Astrocyte of the cerebellum (primary cell): ENCODE results near the gene KCNJ6.

Source experiments
- DNase-seq: peaks from one replicate; pipeline ENCODE4 v3.0.0-alpha.2; 2011; ENCODE audit warnings: low read depth
- H3K4me3 ChIP-seq: 2 replicates; pipeline ENCODE4 v1.5.1; 2011; ENCODE audit warnings: mild to moderate bottlenecking, low read depth, low read length, moderate library complexity
- in situ Hi-C: cut with HindIII; loops from 2 replicates; pipeline ENCODE4 v1.10.0; 2017; ENCODE audit warnings: low sequenced_read_pairs
- TF ChIP-seq, protein P1 (sequence below): IDR thresholded peaks from 2 replicates; pipeline ENCODE4 v1.5.1; 2012; ENCODE audit warnings: low read length, low read depth, moderate library complexity, mild to moderate bottlenecking; ENCODE audit errors: missing control alignments

The KCNJ6 gene

DNA sequence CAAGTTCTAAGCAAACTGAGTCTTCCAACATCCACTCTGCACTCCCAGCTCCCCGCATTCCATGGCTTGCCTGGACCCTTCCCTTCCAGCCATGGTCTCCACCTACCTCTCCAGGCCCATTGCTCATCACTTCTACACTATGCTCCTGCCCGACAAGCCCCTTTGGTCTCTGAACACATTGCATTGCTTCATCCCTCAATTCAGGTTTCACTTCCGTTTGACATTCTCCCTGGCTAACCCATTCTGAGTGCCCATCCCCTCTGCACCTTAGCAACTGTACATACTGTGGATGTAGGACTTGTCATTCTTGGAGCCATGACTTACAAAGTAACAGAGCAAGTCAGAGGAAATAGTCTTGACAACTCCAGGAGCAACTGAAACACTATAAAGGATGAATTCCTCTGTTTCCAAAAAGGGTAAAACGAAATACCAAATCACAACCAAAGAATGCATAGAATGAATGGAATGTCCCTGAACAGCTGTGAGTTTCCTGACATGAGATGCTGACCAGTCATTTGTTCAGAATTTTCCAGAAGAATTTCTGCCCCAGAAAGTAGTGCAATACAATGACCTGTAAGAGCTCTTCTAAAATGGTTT lies 66.7 kb downstream of the KCNJ6 start:
- in situ Hi-C loops = loop anchor here (5.0 kb wide), 1 partner anchor 47 kb away; no protein-coding TSS in a partner anchor
- DNase-seq = peak; percentile 50
- TF ChIP-seq, protein P1, sequence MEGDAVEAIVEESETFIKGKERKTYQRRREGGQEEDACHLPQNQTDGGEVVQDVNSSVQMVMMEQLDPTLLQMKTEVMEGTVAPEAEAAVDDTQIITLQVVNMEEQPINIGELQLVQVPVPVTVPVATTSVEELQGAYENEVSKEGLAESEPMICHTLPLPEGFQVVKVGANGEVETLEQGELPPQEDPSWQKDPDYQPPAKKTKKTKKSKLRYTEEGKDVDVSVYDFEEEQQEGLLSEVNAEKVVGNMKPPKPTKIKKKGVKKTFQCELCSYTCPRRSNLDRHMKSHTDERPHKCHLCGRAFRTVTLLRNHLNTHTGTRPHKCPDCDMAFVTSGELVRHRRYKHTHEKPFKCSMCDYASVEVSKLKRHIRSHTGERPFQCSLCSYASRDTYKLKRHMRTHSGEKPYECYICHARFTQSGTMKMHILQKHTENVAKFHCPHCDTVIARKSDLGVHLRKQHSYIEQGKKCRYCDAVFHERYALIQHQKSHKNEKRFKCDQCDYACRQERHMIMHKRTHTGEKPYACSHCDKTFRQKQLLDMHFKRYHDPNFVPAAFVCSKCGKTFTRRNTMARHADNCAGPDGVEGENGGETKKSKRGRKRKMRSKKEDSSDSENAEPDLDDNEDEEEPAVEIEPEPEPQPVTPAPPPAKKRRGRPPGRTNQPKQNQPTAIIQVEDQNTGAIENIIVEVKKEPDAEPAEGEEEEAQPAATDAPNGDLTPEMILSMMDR = no peak

GRCh38 chr21:37848721-37849490 lies 67.4 kb downstream of the KCNJ6 start:
- H3K4me3 ChIP-seq = no peak overlapping the region
- no peak for DNase-seq
- in situ Hi-C loops = loop anchor here (5.0 kb wide), 1 partner anchor 47 kb away; no protein-coding TSS in a partner anchor
- TF ChIP-seq, protein P1 = no peak

More for the DNA sequence above, 66.7 kb downstream of the KCNJ6 start:
- no peak overlapping the region for H3K4me3 ChIP-seq

GRCh38 chr21:37845535-37845934 lies 70.7 kb downstream of the KCNJ6 start:
- DNase-seq = no peak
- TF ChIP-seq, protein P1 = no peak
- in situ Hi-C loops = loop anchor here (5.0 kb wide), 1 partner anchor 43 kb away; no protein-coding TSS in a partner anchor
- no peak overlapping the region for H3K4me3 ChIP-seq

- in situ Hi-C loops = no loop called here
- TF ChIP-seq, protein P1 = no peak
- no peak overlapping the region for H3K4me3 ChIP-seq
- DNase-seq = no peak
Observed at GRCh38 chr21:37843191-37843590, 73.1 kb downstream of the KCNJ6 start.

GRCh38 chr21:37842163-37842919 lies 73.9 kb downstream of the KCNJ6 start:
- no peak for DNase-seq
- TF ChIP-seq, protein P1 = no peak
- no peak overlapping the region for H3K4me3 ChIP-seq
- in situ Hi-C loops = no loop called here

GRCh38 chr21:37837381-37837780 lies 78.9 kb downstream of the KCNJ6 start:
- in situ Hi-C loops = no loop called here
- no peak overlapping the region for H3K4me3 ChIP-seq
- TF ChIP-seq, protein P1 = no peak
- DNase-seq = no peak
